HG03095 (cell line): ENCODE measurements around the gene KCNQ5.
"Not testable (repeated sequence)": the region's sequence is repeated elsewhere in the genome, so short reads cannot be mapped to it uniquely, and the experiment has no call there.

Experiments
- ATAC-seq: cut with Tn5 transposase; IDR thresholded peaks from one replicate; pipeline ENCODE4 v1.9.1; 2021; ENCODE audit warnings: moderate library complexity; ENCODE audit not compliant: unreplicated experiment

Gene KCNQ5

GRCh38 chr6:72621291-72622093 is at the start of gene KCNQ5:
TSS of gene KCNQ5 (plus strand) at chr6:72622064.
- ATAC-seq = peak; percentile 13

DNA sequence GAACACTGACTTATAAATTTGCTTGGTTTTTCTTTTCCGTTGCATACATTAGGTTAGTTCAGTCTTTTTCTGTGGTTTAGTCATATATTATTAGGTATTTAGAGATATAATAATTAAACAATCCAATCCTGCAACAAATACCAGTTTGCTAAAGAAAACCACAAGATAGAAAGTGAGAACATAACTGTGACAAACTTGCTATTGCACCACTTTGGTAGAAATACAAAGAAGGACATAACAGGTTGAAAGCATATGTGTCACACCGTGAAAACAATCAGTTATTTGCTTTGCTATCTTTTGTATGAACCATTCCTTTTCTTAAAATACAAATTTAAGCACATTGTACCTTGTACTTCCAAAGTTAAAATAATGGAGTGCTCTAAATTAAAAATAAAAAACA is 42.0 kb upstream of the KCNQ5 start:
- no peak for ATAC-seq

DNA sequence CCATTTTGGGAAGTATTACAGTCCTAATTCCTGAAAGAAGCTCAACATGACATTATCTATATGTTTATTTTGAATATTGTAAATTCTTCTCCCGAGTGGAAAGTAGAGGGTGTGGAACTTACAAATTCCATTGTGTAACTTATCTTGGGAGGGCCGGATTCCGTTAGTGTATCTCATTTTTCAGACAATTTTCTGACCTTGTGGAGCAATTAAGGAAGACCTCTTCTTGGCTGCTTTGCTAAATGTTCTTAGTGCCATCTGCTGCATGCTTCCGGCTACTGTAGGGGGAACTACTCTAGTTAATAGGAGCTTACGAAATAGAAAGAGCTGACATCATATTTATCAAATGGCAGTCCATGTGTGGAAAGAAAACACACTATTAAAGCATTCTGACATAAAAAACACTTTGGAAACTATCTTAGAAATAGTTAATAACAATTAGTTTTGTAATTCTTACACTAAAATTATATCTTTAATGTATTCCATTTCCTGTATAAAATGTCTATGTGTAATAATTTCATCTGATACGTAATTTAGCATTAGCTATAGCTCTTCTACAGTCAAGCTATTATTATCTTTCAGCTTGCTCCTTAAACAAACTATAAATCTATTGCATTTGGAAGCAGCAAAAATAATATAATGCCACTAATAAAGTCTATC is 41.5 kb upstream of the KCNQ5 start:
- ATAC-seq = peak; percentile 81

DNA sequence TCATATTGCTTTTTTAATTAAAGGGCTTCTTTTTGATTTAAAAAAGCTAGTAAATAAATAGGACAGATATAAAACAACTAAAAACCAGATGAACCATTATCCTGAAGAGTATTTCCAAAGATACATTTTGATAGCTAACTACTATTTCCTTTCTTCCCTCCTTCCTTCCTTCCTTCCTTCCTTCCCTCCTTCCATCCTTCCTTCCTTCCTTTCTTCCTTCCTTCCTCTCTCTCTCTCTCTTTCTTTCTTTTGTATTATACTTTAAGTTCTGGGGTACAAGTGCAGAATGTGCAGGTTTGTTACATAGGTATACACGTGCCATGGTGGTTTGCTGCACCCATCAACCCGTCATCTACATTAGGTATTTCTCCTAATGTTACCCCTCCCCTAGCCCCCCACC is 40.9 kb upstream of the KCNQ5 start:
- not testable (repeated sequence) for ATAC-seq

- no peak for ATAC-seq
These were observed 33.7 kb upstream of the KCNQ5 start for GRCh38 chr6:72588155-72588554.

DNA sequence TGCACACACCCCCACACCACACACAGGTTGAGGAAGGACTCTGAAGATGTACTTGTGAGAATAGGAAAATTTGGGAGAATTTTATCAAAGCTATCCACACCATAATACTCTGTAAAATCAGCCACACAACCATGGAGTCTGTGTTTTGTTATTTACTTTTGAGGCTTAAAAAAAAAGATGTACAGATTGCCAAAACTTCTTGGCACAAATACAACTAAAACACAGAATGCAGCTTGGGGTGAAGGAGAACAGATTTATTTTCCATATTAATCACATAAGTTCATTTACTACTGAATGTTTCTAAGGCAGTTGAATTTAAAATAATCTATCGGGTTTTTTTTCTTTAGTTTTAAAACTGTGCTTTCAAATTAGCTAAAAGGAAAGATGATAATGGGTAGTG is 32.8 kb upstream of the KCNQ5 start:
- no peak for ATAC-seq

DNA sequence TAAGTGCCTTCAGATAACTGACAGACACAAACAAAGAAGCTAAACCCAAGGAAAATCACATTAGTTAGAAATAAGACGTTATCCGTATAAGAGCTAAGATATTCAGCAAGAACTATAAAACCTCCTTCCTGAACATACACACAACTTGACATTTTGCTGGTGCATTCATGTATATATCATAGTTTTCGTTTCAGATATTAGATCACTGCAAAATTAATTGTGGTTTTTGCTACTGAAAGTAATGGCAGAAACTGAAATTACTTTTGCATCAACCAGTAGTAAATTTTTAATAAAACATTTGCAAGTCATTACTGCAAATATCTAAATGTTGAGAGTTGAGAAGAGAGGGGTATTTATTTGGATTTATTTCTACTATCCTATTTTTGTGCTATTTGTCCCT is 26.1 kb upstream of the KCNQ5 start:
- no peak for ATAC-seq

DNA sequence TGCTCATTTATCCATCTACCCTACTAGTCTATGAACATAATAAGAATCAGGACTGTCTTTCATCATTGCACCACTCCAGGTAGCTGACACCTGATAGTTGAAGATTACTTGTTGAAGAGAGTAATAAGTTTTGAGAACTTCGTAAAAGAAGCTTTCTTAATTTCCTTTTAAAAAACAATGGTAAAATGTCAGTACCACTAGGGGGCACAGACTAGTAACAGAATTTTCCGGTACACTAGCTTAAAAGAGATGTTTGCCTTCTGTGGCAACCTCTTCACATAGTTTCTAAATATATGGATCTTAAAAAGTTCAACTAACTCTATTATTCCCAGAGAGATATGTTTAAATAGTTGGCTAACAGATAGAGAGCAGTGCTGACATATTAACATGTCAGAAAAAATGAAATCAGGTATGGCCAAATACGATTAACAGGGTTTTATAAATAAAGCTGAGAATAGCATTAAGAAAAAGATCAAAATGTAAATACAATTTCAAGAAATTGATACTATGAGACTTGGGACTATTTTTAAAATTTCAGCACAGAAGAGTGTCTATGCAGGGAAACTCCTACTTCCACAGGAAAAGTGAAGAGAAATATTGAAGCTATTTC is 5.4 kb upstream of the KCNQ5 start:
- no peak for ATAC-seq

GRCh38 chr6:72617721-72618120 is 4.1 kb upstream of the KCNQ5 start:
- no peak for ATAC-seq

DNA sequence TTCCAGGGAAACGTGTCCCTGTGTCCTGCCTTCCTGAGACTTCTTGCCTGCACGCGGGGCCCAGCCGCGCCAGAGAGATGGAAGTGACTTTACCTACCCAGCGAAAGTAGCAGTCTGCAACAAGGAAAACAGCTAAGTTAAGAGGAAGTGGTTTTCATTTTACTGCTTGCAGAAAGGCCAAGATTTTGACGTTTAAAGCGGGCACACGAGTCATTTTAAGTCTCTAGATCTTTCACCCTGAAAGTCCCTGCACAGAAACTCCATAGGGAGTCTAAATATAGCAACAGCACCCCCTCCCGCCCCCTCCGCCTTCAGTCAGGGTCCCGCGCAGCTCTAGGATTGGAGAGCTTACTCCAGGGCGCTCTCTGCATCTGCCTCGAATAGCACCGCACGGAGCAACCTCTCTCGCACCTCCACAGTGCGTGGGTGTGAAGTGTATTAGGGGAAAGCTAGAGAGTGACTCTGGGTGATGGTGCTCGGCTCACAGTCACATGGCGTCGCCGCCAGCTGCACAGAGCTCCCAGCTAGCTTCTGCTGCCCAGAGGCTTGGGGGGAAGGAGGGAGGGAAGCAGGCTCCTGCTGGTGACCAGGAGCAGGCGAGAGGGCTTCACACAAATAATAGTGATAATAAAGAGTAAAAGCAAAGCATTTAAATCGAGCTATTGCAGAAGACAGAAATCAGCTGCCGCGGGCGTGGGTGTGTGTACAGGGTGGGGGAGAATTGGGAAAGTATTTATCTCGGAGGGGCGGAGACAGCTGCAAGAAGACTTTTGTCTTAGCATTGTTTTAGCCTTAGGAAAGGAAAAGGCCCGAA is 1.8 kb upstream of the KCNQ5 start:
- peak; percentile 59 for ATAC-seq

- ATAC-seq = no peak
These were observed 983 bp upstream of the KCNQ5 start for GRCh38 chr6:72620871-72621290.

DNA sequence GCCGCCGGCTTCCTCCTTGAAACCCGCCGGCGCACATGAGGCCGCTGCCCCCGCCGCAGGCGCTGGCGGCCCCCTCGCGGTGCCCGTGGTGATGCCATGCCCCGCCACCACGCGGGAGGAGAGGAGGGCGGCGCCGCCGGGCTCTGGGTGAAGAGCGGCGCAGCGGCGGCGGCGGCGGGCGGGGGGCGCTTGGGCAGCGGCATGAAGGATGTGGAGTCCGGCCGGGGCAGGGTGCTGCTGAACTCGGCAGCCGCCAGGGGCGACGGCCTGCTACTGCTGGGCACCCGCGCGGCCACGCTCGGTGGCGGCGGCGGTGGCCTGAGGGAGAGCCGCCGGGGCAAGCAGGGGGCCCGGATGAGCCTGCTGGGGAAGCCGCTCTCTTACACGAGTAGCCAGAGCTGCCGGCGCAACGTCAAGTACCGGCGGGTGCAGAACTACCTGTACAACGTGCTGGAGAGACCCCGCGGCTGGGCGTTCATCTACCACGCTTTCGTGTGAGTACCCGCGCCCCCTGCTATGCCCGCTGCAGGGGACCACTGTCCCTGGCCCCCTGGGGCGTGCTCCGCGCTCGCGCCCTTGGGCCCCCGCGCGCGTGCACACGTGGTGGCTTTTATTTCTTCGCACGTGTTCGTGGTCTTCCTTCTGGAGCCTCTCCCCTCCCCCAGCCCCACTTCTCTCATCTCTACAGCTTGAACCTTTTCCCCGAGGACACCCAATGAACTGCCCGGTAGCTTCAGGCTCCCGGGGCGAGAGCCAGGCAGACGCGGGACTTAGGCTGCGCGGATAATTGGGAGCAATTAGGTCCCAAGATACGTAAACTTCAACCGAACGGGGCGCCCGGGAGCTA is 453 bp downstream of the KCNQ5 start:
- ATAC-seq = peak; percentile 21

DNA sequence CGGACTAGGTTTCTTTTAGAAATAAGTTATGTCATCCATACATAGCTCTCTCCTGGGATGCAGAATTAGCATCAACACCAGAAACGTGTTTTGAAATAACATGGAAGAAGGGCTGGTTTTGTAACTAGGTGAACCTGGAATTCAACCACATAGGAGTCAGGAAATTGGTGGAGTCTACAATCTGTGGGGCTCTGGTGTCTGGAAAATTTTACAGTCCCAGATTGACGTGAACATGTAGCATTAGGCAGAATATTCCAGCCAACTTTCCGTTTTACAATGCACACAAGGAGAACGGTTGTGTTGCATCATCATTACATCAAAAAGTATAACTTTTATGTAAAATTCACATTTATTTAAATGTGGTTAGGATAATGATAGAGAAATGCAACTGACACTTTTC is 1.9 kb downstream of the KCNQ5 start:
- ATAC-seq = no peak

- ATAC-seq = no peak
These were observed 2.8 kb downstream of the KCNQ5 start for GRCh38 chr6:72624557-72625160.

- peak; percentile 43 for ATAC-seq
These were observed 4.3 kb downstream of the KCNQ5 start for GRCh38 chr6:72626126-72626525.

- ATAC-seq = no peak
These were observed 5.7 kb downstream of the KCNQ5 start for GRCh38 chr6:72627539-72627938.

- ATAC-seq = no peak
These were observed 9.6 kb downstream of the KCNQ5 start for GRCh38 chr6:72631480-72631879.

GRCh38 chr6:72635636-72636035 is 13.8 kb downstream of the KCNQ5 start:
- ATAC-seq = no peak

GRCh38 chr6:72636215-72636614 is 14.4 kb downstream of the KCNQ5 start:
- ATAC-seq = peak; percentile 97

DNA sequence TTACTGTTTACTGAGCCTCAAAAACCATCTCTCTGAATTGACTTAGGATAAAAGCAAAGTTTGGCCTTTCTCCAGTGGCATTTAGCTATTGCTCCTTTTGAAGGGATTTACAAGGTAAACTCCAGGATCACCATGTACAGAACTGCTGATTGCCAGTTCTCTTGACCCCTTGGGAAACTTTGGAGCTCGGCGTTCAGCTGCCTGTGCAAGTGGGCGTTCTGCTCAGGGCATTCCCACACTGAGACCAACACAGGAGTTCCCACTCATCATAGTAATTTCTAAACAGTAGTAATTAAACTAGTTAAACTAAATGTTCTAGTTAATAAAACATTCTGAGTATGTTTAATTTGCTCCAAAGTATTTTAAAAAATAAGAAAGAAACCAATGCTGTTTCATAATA is 14.9 kb downstream of the KCNQ5 start:
- ATAC-seq = no peak
